Neural progenitor cell (in vitro differentiated cells): ENCODE results near the gene DPP3. TPM values are rescaled to one million over a fixed set of nuclear protein-coding genes. Genes with fewer than 3 reads are reported as not detected.
"Not testable (repeated sequence)": the region's sequence is repeated elsewhere in the genome, so short reads cannot be mapped to it uniquely, and the experiment has no call there.

Source experiments
- DNase-seq: peaks from one replicate; pipeline ENCODE4 v3.0.0-alpha.2; 2016; ENCODE audit warnings: low spot score
- H2AFZ ChIP-seq: fragments of 200-600 bp; sonication (generic); replicated peaks from 2 replicates; pipeline ENCODE4 v1.6.1; 2016; ENCODE audit warnings: antibody characterized with exemption
- H3F3A ChIP-seq: fragments of 200-600 bp; sonication (generic); 2 replicates; pipeline ENCODE4 v1.6.1; 2016; ENCODE audit warnings: antibody characterized with exemption, low read depth
- H3K27ac ChIP-seq: fragments of 200-600 bp; sonication (generic); 2 replicates; pipeline ENCODE4 v1.5.1; 2016; ENCODE audit warnings: mild to moderate bottlenecking
- H3K27me3 ChIP-seq: fragments of 200-600 bp; sonication (generic); 2 replicates; pipeline ENCODE4 v1.6.1; 2016; ENCODE audit warnings: mild to moderate bottlenecking, moderate library complexity
- H3K36me3 ChIP-seq: fragments of 200-600 bp; sonication (generic); 2 replicates; pipeline ENCODE4 v1.5.1; 2016
- H3K4me1 ChIP-seq: fragments of 200-600 bp; sonication (generic); 2 replicates; pipeline ENCODE4 v1.6.1; 2016; ENCODE audit warnings: mixed run types
- H3K4me2 ChIP-seq: fragments of 200-600 bp; sonication (generic); 2 replicates; pipeline ENCODE4 v1.6.1; 2016
- H3K4me3 ChIP-seq: fragments of 200-600 bp; sonication (generic); 2 replicates; pipeline ENCODE4 v1.5.1; 2016
- H3K79me2 ChIP-seq: fragments of 200-600 bp; sonication (generic); 2 replicates; pipeline ENCODE4 v1.6.1; 2016; ENCODE audit warnings: low read depth
- H3K9ac ChIP-seq: fragments of 200-600 bp; sonication (generic); 2 replicates; pipeline ENCODE4 v1.6.1; 2016
- H3K9me3 ChIP-seq: fragments of 200-600 bp; sonication (generic); 2 replicates; pipeline ENCODE4 v1.5.1; 2016; ENCODE audit warnings: low read depth
- H4K20me1 ChIP-seq: fragments of 200-600 bp; sonication (generic); 2 replicates; pipeline ENCODE4 v1.6.1; 2016; ENCODE audit warnings: low read depth
- H3K27ac Mint-ChIP-seq: 3 replicates; pipeline ENCODE4 v1.8.0; 2021; ENCODE audit warnings: mixed read lengths
- H3K27me3 Mint-ChIP-seq: 2 replicates; pipeline ENCODE4 v1.8.0; 2022; ENCODE audit warnings: low read depth, mild to moderate bottlenecking, inconsistent platforms, moderate library complexity, mixed read lengths; ENCODE audit not compliant: insufficient read depth
- H3K36me3 Mint-ChIP-seq: 3 replicates; pipeline ENCODE4 v1.8.0; 2021; ENCODE audit warnings: mixed read lengths
- H3K4me1 Mint-ChIP-seq: 3 replicates; pipeline ENCODE4 v1.8.0; 2021; ENCODE audit warnings: mixed read lengths
- H3K4me3 Mint-ChIP-seq: 3 replicates; pipeline ENCODE4 v1.8.0; 2021; ENCODE audit warnings: mild to moderate bottlenecking, moderate library complexity, mixed read lengths
- H3K9me3 Mint-ChIP-seq: 3 replicates; pipeline ENCODE4 v1.8.0; 2020; ENCODE audit warnings: mixed read lengths
- CTCF ChIP-seq: fragments of 200-600 bp; sonication (generic); IDR thresholded peaks from 2 replicates; pipeline ENCODE4 v1.5.1; 2017; ENCODE audit warnings: antibody characterized with exemption, mild to moderate bottlenecking
- EZH2 ChIP-seq: fragments of 200-600 bp; sonication (generic); IDR thresholded peaks from 2 replicates; pipeline ENCODE4 v1.6.1; 2017; ENCODE audit warnings: antibody characterized with exemption, mild to moderate bottlenecking, moderate library complexity
- EZH2phosphoT487 ChIP-seq: fragments of 200-600 bp; sonication (generic); IDR thresholded peaks from 2 replicates; pipeline ENCODE4 v1.6.1; 2017; ENCODE audit warnings: antibody characterized with exemption
- total RNA-seq: library from RNA; depleted of rRNA; stranded (reverse); fragments of >200 nt; gene quantifications from 2 replicates; pipeline ENCODE4 v1.2.3, GENCODE V29; 2015; ENCODE audit warnings: low replicate concordance

Gene DPP3
- 41.3 and 70.1 TPM in 2 replicates for total RNA-seq

- Mint-ChIP-seq H3K36me3 (no peaks in the 10 kb centered on the region), H3K27ac (peak within 1 kb of the TSS; percentile 78), H3K9me3 (no peaks in the 10 kb centered on the region), H3K4me3 (peak within 1 kb of the TSS; percentile 93), H3K4me1 (peaks cover 29% of the 10 kb centered on the region), H3K27me3 (peaks cover 10% of the 10 kb centered on the region)
- DNase-seq: peak; percentile 99
- H3F3A ChIP-seq: peaks cover 41% of the 10 kb centered on the region
- no peaks in the 10 kb centered on the region for H3K9me3 ChIP-seq
- peaks cover 3% of the 10 kb centered on the region for H3K4me1 ChIP-seq
- H2AFZ ChIP-seq: peak within 1 kb of the TSS; percentile 78
- peak within 1 kb of the TSS; percentile 79 for H3K9ac ChIP-seq
- no peaks in the 10 kb centered on the region for H3K36me3 ChIP-seq
- no peaks in the 10 kb centered on the region for H3K27me3 ChIP-seq
- H4K20me1 ChIP-seq: peaks cover 31% of the 10 kb centered on the region
- H3K4me3 ChIP-seq: peak within 1 kb of the TSS; percentile 77
- peak within 1 kb of the TSS; percentile 93 for H3K4me2 ChIP-seq
- TF ChIP-seq EZH2phosphoT487 (no peak), EZH2 (no peak), CTCF (no peak)
- H3K79me2 ChIP-seq: peaks cover 20% of the 10 kb centered on the region
- H3K27ac ChIP-seq: peak within 1 kb of the TSS; percentile 68
Measured at GRCh38 chr11:66480117-66480938, at the start of gene DPP3. TSS of gene DPP3 (plus strand) at chr11:66480434. CDS start at chr11:66482201, 1,767 bp downstream.

GRCh38 chr11:66431287-66431686 lies 48.9 kb upstream of the DPP3 start:
- H3K9ac ChIP-seq, H3K27me3 Mint-ChIP-seq, H3K36me3 ChIP-seq, H4K20me1 ChIP-seq, H3K4me3 ChIP-seq, H3F3A ChIP-seq, DNase-seq, H3K79me2 ChIP-seq, H3K27ac ChIP-seq, H2AFZ ChIP-seq, H3K4me1 Mint-ChIP-seq, H3K36me3 Mint-ChIP-seq, H3K27ac Mint-ChIP-seq, H3K4me3 Mint-ChIP-seq, H3K4me2 ChIP-seq, H3K4me1 ChIP-seq, H3K9me3 Mint-ChIP-seq, H3K27me3 ChIP-seq, H3K9me3 ChIP-seq: not testable (repeated sequence)

GRCh38 chr11:66431871-66432329 lies 48.3 kb upstream of the DPP3 start:
- not testable (repeated sequence) for H3K36me3 ChIP-seq, H3K9ac ChIP-seq, H3K9me3 ChIP-seq, H3K36me3 Mint-ChIP-seq, H3K27ac ChIP-seq, H3K9me3 Mint-ChIP-seq, H3K27me3 Mint-ChIP-seq, H3K4me2 ChIP-seq, H3K4me3 Mint-ChIP-seq, DNase-seq, H2AFZ ChIP-seq, H3K4me1 Mint-ChIP-seq, H3K27ac Mint-ChIP-seq, H3K79me2 ChIP-seq, H4K20me1 ChIP-seq, H3K27me3 ChIP-seq, H3F3A ChIP-seq, H3K4me3 ChIP-seq, H3K4me1 ChIP-seq

GRCh38 chr11:66432597-66432996 lies 47.6 kb upstream of the DPP3 start:
- H3K27ac Mint-ChIP-seq: no peak overlapping the region
- no peak overlapping the region for H3K4me3 ChIP-seq

More at GRCh38 chr11:66432597-66432996, 47.6 kb upstream of the DPP3 start:
- Mint-ChIP-seq H3K4me1 (peaks cover 4% of the 10 kb centered on the region), H3K27me3 (peaks cover 7% of the 10 kb centered on the region), H3K9me3 (no peaks in the 10 kb centered on the region), H3K36me3 (peaks cover 2% of the 10 kb centered on the region), H3K4me3 (no peak overlapping the region)
- no peak for DNase-seq
- H3K27me3 ChIP-seq: no peaks in the 10 kb centered on the region
- H3K4me2 ChIP-seq: no peak overlapping the region
- no peak overlapping the region for H3K27ac ChIP-seq
- H3K4me1 ChIP-seq: peaks cover under 1% of the 10 kb centered on the region
- no peaks in the 10 kb centered on the region for H3F3A ChIP-seq
- no peak for TF ChIP-seq CTCF
- no peak for TF ChIP-seq EZH2
- TF ChIP-seq EZH2phosphoT487: no peak
- no peak overlapping the region for H3K9ac ChIP-seq
- H4K20me1 ChIP-seq: no peaks in the 10 kb centered on the region
- H3K79me2 ChIP-seq: peaks cover 4% of the 10 kb centered on the region
- H3K36me3 ChIP-seq: no peaks in the 10 kb centered on the region
- no peak overlapping the region for H2AFZ ChIP-seq
- no peaks in the 10 kb centered on the region for H3K9me3 ChIP-seq
